GM18951 (cell line): ENCODE measurements around the gene FASTKD3.

Source experiments
- POLR2A ChIP-seq: IDR thresholded peaks from 4 replicates; pipeline ENCODE4 v1.6.1; 2011; ENCODE audit warnings: mild to moderate bottlenecking; ENCODE audit not compliant: insufficient read length, insufficient read depth; ENCODE audit errors: extremely low read depth
- in situ Hi-C: fragments of 300-500 bp; cut with MboI; formaldehyde crosslinking; loops from one replicate; pipeline ENCODE4 v1.12.0; 2022; ENCODE audit warnings: low sequenced_read_pairs, mixed read lengths, inconsistent platforms; ENCODE audit not compliant: unreplicated experiment

FASTKD3 gene

DNA sequence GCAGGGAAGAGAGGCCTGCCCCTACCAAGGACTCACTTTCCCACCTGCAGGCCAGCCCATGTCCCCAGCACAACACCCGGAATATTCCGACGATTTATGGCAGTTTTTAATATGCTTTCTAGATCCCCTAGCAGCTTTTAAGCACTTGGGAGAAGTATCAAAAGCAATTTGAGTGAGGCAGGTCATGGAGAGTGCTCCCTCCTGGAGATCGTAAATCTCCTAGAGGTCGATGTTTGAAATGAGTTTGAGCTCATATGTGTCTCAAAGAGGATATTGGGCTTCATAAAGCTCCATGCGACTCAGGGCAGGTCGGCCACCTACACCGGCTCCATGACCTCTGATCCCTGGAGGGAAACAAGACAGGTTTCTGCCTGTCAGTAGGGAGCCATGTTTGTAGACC, 45.2 kb downstream of the FASTKD3 start:
- in situ Hi-C loops: no loop called here
- no peak for TF ChIP-seq POLR2A

DNA sequence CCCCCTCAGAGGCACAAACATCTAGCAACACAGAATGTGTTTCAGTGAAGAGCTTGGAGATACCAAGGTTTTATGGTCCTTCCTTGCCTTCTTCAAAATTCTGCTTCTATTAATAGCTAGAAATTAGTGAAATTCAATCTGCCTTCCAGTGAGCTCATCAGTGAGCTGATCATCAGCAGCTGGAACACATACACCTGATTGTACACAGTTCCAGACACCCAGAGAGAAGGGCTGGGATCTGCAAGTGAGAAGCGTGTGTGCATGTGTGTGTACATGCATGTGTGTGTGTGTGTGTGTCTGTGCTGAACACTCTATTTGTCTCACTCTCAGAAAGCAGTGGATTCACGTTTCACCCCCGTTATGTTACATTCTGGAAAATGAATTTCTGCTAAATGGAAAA, 46.4 kb downstream of the FASTKD3 start:
- in situ Hi-C loops: no loop called here
- no peak for TF ChIP-seq POLR2A

DNA sequence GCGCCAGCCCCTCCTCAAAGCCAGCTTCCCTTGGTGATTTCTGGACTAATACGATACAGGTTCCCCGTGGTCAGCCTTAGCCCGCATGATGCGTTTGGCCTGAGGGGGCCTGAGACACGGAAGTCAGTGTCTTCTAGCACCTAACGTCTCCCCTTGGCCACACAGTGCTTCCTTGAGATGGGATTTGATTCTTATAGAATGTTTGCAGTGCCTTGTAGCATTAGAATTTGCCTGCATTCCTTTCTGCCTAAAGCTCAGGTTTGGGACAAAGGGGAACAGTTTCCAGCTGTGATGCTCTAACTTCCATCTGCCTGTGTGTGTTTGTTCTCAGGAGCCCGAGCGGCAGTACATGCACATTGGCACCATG, 52.3 kb downstream of the FASTKD3 start:
- in situ Hi-C loops: no loop called here
- TF ChIP-seq POLR2A: no peak

DNA sequence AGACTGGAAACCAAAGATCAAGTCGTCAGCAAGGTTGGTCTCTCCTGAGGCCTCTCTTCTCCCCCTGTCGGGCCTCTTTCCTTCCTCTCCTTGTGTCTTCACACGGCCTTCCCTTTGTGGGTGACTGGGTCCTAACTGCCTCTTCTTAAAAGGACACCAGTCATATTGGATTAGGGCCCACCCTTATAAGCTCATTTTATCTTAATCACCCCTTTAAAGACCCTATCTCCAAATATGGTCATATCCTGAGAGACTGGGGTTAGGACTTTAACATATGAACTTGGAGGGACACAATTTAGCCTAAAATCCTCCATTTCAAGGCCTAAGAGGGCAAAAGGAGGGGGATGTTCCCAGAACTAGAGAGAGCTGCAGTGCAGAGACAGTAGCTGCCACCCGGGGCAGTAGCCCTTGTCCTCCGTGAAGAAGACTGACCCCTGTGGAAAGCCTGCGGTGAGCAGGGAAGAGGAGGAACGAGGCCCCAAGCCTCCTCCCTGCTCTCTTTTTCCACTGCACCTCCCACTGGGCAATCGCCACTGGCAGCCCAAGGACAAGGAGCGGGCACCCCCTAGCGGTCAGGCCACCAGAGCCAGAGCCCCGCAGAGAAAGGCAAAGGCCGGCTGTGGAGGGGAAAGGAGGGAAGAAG, 52.8 kb downstream of the FASTKD3 start:
- in situ Hi-C loops: no loop called here
- TF ChIP-seq POLR2A: no peak

DNA sequence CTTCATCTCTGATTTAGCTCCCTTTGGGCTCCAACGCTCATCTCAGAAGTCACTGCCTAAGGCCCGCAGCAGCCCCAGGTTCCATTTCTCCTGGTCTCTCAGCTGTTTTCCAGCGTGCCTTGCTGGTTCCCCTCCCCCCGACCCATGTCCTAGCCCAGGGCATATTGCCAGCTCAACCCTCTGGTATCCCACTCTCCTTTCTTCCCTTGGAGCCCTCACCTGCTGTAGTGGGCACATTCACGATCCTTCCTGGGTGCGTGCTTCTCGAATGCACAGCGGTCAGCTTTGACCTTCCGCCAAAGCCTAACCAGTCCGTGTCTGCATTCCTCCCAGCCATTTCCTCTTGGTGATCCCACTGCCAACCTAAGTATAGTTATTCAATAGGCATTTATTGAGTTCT, 54.0 kb downstream of the FASTKD3 start:
- in situ Hi-C loops: no loop called here
- TF ChIP-seq POLR2A: no peak

DNA sequence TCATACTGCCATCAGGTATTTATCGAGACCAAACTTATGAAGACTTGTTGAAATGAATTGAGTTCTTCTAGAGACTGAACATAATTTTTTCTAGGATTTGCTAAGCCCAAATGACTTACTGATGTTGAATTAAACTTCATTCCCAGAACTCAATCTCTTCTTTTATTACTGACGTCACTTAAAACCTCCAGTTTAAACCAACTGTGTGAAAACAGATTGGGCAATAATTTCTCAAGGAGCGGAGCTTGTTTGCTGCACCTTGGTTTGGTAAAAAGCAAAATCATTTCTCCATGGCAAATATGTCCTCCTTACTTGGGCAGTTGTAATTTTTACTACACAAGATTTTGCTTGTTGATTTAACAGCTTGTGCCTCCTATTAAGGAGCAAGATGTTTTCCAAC, 55.3 kb downstream of the FASTKD3 start:
- in situ Hi-C loops: no loop called here
- TF ChIP-seq POLR2A: no peak

DNA sequence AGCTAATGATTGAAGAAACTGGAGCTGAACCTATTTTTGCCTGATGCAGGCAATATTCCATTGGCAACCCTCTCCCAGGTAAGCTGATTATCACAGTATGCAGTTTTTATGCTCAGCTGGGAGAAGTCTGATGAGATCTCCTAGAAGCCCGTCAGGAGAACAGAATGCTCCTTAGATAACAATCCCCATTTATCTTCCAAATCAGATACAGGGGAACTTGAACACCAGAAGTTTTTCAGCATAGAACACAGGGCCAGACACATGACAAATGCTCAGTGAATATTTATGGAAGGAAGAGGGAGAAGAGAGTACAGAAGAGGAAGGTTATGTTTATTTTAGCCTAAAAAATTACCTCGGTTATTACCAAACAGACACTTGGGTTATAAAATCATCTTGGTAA, 55.8 kb downstream of the FASTKD3 start:
- in situ Hi-C loops: no loop called here
- no peak for TF ChIP-seq POLR2A

DNA sequence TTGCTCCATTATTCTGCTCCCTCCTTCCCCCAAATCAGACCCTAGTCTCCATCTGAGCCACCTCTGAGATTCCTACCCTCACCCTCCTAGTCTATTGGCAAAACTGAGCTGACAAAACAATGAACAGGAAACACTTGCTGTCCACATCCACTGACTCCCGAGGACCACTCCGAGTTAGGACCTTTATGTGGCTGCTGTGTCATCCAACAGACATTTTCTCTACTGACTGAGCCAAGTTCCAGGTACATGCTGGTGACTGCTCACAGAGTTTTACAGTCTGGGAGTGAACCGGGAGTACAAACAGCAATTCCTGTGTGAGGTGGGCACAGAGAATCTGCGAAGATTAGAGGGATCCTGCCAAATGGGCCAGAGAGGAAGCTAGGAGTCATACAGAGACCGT, 57.1 kb downstream of the FASTKD3 start:
- TF ChIP-seq POLR2A: no peak
- in situ Hi-C loops: no loop called here
